8988T (cell line): ENCODE measurements around the gene PFN3.
"Not testable (repeated sequence)": the region's sequence is repeated elsewhere in the genome, so short reads cannot be mapped to it uniquely, and the experiment has no call there.

Source experiments
- DNase-seq: peaks from one replicate; pipeline ENCODE4 v3.0.0; 2011

The PFN3 gene

GRCh38 chr5:177372034-177372896 lies 28.2 kb downstream of the PFN3 start:
- no peak for DNase-seq

GRCh38 chr5:177371120-177372033 lies 29.1 kb downstream of the PFN3 start:
- DNase-seq = no peak

GRCh38 chr5:177370488-177371119 lies 29.9 kb downstream of the PFN3 start:
- peak; percentile 99 for DNase-seq

DNA sequence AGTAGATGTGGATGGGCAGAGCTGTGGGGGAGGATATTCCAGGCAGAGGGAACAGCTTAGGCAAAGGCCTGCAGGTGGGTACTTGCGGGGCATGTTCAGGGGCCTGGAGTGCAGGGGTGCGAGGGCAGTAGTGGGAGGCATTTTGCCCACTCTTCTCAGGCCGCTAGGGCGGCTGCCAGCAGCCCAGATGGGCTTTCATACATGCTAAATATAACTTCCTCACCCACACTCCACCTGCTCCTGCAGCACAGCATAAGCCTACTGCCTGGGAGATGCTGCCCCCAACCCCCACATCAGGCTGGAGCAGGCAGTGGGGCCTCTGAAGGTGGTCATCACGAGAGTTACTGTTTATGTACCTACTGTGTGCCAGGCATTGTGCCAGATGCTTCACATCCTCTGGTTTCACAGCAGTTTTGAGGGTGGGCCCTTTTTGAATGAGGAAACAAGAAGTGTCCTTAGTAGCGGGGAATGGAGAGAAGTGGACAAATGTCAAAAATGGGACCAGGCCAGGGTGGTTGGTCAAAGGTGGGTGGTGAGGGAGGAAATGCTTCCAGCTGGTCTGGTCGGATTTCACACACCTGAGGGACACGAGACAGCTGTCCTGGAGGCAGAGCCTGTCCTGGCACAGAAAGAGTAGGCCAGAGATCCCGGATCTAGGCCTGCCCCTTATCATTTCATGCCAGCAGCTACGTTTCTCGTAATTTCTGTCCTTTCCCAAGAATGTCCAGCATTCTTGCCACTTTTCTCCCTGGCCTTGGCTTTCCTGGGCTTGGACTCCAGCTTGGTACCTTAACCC lies 30.6 kb downstream of the PFN3 start:
- no peak for DNase-seq

DNA sequence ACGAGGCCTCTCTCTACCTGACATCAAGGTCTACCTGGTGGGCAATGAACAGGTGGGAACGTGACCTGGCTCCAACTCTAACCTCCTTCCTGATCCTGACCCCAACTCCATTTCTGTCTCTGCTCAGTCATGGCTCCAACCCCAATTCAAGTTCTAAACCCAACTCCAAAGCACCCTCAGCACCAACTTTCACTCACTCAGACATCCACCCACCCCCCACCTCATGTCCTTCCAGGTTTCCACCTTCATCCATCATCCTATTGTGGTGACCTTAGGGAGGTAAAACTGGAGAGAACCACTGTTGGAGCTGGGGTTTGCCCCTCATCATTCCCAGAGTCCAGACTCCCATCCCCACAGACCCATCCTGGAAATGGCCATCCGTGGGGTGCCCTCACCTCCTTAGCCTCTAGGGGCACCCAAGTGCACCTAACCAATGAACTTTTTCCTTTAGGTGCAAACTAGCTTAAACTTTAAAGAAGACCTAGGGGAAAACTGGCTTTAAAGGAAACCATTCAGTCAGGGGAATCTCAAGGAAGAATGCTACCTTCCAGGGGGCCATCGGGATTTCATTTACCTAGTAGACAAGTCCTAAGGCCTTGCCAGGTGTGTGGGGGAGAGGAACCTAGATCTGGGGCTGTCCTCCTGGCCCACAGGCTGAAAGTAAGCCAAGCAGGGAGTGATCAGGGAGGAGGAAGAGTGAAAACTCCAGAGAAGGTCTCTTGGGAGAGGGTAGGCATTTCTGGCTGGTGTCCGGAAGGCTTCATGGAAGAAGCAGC lies 31.4 kb downstream of the PFN3 start:
- DNase-seq = peak; percentile 89

GRCh38 chr5:177367981-177368868 lies 32.2 kb downstream of the PFN3 start:
- no peak for DNase-seq

DNA sequence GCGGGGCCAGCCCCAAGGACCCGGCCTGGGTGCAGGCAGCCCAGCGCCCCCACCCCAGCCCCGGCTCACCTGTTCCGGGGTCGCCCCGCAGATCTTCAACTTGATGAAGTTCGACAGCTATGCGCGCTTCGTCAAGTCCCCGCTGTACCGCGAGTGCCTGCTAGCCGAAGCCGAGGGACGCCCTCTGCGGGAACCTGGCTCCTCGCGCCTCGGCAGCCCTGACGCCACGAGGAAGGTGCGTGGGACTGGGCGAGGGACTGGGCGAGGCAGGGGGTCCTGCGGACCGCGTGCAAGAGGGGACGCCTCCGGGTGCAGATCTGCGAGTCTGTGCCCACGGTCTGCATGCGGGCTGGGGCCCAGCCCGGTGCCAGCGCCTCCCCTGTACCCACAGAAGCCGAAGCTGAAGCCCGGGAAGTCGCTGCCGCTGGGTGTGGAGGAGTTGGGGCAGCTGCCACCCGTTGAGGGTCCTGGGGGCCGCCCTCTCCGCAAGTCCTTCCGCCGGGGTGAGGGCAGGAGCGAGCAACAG lies 33.1 kb downstream of the PFN3 start:
- DNase-seq = no peak

DNA sequence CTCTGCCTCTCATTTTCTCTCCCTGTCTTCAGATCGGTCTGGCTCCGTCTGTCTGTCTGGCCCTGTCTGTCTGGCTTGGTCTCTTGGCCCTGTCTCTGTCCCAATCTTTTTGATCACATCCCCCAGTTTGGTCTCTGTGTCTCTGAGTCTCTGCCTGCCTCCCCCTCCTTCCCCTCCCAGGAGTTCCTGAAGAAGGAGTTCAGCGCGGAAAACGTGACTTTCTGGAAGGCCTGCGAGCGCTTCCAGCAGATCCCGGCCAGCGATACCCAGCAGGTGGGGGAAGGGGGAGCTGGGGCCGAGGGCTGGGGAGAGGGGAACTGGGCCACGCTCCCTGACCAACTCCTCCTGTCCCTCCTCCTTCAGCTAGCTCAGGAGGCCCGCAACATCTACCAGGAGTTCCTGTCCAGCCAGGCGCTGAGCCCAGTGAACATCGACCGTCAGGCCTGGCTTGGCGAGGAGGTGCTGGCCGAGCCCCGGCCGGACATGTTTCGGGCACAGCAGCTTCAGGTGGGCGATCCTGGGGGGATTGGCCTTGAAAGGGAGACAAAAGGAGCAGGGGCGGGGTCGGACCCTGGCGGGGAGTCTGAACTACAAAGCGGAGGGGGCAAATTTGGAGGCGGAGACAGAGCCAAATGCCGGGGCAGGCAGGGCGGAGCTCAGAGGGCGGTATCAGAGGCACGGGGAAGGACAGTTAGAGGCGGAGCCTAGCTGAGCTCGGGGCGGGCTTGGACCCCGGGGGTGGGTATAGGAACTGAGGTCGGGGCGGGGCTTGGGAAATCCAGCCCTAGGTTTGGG lies 33.7 kb downstream of the PFN3 start:
- peak; percentile 92 for DNase-seq

DNA sequence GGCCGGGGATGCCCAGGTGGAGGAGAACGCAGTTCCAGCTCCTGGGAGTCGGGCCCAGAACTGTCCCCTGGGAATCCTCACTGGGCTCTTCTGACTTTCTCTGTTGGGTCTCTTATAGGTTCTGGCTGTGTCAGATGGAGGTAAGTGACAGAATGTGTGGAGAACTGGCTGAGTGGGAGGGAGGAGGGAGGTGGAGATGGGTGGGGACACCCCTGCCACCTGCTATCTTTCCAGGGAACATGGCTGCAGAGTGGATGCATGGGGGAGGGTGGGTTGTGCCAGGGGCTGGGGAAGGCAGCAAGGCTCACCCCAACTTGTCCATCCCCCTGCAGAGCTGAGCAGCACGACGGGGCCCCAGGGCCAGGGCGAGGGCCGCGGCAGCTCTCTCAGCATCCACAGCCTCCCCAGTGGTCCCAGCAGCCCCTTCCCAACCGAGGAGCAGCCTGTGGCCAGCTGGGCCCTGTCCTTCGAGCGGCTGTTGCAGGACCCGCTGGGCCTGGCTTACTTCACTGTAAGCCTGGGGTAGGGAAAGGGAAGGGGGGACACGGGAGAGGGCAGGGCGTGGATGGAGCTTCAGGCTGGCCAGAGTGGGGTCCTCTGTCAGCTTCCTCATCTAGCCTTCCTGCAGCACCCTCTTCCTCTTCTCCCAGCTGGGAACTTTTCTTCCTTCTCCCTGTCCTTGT lies 34.5 kb downstream of the PFN3 start:
- DNase-seq = no peak

DNA sequence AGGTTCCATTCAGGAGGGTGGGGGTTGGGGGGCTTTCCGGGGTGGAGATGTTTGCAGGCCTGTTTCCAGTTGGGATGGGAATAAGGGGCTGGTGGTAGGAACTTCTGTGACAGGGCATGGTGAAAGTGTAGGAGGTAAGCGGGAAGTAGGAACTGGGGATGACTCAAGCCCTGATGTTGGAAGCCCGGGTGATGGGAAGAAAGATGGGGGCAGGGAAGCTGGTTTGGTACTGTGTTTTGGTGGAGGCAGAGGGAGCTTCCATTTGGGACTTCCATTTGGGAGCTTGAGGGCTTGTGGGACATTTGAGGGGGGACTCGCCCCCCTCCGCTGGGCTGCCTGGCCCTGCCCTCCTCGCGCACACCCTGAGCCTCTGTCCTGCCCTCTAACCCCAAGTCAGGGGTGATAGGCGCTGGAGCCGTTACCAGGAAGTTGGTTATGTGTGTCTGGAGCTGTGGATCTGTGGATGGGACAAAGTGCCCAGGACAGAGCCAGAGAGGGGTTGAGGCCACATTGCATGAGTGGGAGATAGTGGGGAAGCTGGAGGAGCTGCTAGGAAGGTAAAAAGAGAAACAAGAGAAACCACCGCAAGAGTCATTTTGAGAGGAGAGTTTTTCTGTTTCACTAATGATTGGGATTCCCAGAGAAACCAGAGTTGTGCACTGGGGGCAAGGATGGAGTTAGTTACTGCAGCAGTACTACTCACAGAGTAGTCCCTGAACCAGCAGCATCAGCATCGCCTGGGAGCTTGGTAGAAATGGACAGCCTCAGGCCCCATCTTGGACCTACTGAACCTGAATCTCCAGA lies 36.1 kb downstream of the PFN3 start:
- DNase-seq = no peak

DNA sequence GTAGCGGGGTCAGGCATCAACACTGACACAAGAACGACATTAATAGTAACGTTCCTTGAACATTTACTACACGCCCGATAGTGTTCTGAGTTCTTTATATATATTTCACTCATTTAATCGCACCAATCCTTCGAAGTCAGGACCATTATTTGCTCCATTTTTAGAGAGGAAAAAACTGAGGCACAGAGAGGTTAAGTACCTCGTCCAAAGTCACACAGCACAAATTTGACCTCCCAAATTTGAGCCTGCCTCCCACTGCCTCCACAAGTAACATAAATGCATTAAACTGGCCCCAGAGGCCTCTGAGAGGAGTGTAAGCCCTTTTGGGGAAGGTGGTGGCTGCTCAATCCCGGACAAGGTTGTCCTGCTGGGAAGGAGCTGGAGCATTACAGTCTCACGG lies 36.9 kb downstream of the PFN3 start:
- no peak for DNase-seq

- peak; percentile 86 for DNase-seq
These were observed 37.6 kb downstream of the PFN3 start for GRCh38 chr5:177362610-177363507.

DNA sequence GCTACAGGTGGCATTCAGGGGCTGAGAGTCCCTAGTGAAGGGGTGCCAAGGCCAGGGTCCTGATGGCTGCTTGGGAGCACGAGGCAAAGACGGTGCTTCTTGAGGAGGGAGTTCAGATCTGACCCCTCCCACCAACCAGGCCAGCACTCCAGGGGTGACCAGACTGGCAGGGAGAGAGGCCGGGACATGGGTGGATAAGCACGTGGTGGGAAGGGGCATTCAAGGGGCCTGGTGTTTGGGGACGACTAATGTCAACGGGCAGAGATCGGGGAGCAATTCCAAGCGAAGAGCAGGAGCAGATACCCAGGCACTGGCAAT lies 38.2 kb downstream of the PFN3 start:
- no peak for DNase-seq

GRCh38 chr5:177361418-177362291 lies 38.8 kb downstream of the PFN3 start:
- no peak for DNase-seq

DNA sequence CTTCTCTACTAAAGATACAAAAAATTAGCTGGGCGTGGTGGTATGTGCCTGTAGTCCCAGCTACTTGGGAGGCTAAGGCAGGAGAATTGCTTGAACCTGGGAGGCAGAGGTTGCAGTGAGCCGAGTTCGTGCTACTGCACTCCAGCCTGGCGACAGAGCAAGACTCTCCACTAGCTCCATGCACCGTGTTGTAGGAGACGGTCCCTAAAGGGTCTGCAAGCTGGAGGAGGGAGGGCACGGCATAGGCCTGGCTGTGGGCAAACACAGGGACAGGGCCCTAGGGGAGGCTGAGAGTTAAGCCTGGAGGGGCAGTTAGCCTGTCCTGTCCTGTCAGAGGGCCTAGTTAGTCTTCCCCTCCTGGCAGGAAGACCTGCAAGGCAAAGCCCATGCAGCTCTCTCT lies 39.7 kb downstream of the PFN3 start:
- DNase-seq = not testable (repeated sequence)

DNA sequence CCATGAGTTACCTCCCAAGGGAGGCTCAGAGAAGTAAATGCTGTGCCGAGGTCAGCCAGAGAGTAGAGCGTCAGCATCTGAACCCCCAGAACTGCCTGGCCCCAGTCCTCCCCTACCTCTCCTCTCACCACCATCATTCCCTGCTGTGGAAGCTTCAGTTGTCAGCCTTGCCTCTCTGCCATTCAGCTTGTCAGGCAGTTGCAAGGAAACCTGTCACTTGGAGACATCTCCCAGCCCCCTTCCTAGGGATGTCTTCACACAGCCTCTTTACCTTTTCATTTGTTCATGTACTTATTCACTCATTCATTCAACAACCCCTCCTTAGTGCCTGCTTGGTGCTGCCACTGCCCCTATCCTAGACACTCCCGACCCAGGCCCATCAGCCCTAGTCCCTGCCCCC lies 40.6 kb downstream of the PFN3 start:
- no peak for DNase-seq
